ENCODE results near the gene TTC31.
"Not testable (repeated sequence)": the region's sequence is repeated elsewhere in the genome, so short reads cannot be mapped to it uniquely, and the experiment has no call there.

The TTC31 gene

DNA sequence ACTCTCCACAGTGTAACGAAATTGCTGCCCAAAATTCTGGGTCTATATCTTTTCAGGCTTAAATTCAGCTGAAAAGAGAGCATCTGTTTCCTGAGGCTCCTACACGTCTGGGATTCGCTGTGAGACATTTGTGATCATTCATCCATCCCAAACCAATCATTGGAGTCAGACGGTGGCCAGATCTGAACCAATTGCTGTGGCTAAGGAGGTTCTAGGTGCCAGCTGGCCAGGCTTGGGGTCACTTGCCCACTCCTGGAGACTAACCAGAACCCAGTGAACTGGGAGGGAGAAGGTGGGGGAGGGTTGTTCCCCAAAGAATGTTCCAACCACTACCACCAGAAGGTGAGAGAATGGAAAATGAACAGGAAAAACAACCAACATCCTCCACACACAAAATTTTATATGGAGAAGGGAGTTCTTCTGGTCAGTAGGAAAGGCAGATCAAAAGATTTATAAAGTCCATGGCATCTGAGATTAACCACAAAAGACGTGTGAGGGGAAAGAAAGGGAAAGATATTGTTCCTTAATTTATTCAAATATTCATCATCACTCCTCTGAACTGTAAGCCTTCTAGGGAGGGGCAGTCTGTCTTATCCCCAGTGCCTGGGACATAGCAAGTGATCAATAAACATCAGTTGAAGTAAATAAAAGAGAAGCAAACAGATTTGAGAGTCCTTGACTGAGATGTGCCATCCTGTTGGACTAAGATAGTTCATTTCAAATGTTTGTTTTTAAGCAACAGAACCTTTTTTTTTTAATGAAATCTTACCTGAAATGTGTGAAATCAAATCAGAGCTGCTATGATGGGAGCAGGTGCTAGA, 38.2 kb upstream of the TTC31 start:
- no peak for DNase-seq
- TF ChIP-seq GATA1 (IDR thresholded peaks at IDR 0.05; ENCODE audit: low read depth, low read length): no peak
- no peak for TF ChIP-seq POLR2A (IDR thresholded peaks at IDR 0.05; ENCODE audit: low read length)

DNA sequence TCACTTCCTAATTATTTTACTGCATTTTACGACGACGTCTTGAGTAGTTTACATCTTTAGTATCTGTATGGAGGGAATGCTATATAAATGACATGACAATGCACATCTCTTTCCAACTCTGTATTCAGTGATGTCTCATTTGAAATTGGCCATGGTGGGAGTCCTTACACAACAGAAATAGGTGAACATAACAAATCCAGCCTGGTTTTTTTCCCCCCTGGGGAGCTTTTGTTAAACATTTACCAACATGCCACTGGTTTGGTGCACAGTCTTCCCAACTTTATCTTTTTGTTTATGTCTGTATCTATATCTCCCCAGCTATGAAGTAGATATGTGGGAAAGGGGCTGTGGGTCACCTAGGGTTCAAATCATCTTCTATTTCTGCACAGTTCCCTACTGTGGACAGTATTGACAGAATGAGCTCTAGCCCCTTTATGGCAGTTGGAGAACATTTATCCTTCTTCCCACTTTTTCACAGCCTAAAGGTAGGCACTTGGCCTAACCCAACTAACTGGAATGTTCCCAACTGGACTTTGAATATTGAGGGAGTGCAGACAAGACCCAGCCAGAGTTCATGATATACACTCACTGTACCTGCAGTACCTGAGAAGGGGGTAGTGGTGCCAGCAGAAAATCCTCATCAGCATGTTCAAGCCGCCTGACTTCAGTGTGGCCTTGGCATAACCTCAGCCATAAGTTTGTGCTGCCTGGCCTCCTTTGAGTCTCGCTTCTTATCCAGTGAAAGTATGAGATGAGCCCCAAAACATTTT, 35.5 kb upstream of the TTC31 start:
- TF ChIP-seq GATA1 (IDR thresholded peaks at IDR 0.05; ENCODE audit: low read depth, low read length): no peak
- no peak for DNase-seq

DNA sequence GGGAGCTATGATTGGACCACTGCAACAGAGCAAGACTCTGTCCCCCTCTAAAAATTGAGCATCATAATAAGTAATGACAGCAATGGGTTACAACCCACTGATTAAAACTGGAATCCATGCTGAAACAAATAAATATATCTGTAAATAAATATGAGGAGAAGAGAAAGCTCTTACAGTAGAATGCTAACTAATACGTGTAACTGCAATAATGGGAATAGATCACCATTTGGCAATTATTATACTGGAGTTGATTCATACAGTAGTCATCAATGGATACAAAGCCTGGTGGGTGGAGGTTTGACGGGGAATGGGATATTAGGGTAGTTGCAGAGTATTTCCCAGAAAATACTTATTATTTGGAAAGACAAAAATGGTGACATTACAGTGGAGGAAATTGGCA, 34.1 kb upstream of the TTC31 start:
- TF ChIP-seq POLR2A (IDR thresholded peaks at IDR 0.05; ENCODE audit: low read length) (no peak), GATA1 (IDR thresholded peaks at IDR 0.05; ENCODE audit: low read depth, low read length) (no peak)
- DNase-seq: no peak

DNA sequence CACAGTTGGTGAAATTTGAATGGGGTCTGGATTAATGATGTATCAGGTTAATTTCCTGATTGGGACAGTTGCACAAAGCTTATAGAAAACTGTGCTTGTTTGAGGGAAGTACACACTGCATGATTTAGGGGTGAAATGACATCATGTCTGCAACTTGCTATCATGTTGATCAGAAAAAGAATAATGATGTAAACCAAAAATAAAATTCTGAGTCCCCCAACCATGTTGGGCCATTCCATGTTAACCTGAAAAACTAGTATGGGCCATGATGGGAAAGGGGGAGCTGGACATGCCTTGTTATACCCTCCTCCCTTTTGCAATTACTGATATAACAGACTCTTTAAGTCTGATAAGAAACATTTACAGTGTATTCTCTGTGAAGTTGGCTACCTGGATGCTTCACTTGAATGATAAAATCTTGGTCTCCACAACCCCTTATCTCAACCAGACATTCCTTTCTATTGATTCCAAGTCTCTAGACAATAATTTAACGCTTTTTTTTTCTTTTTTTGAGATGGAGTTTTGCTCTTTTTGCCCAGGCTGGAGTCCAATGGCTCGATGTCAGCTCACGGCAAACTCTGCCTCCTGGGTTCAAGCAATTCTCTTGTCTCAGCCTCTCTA, 32.2 kb upstream of the TTC31 start:
- DNase-seq: no peak
- TF ChIP-seq POLR2A (IDR thresholded peaks at IDR 0.05; ENCODE audit: low read length) (no peak), GATA1 (IDR thresholded peaks at IDR 0.05; ENCODE audit: low read depth, low read length) (no peak)

DNA sequence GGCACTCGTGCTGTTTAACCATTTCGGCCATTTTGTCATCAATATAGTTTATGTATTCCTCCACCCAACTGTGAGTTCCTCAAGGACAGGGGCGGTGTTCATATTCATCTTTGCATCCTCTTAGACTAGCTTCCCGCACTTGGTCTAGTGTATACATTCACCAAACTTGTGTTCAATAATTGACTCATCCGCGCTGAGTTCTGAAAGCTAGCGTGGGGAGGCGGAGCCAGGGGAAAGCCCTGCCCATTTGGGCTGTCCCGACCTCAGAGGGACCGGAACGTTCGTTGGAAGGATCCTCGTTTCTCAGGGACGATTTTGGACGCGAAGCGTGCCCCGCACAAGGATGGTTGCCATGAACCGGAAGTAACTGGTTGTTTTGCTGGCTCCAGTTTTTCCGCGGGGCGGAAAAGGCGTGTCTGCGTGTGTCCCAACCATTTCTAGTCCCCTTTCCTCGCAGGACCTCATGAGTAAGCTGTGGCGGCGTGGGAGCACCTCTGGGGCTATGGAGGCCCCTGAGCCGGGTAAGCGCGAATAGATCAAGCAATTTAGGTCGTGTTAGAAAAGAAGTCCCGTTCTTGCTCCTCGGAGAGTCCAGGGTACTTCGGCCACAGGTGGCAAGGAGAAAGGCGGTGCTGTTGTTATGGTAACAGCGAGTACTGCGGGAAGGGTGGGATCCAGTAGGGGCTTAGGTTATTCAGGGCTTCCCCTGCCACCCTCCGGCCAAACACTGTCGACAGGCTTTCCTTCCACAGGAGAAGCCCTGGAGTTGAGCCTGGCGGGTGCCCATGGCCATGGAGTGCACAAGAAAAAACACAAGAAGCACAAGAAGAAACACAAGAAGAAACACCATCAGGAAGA, 28.0 kb upstream of the TTC31 start, which contains the start of gene INO80B:
Gene INO80B, plus strand, starts transcription at position 434 of the 858 bp plus-strand sequence. Its CDS starts 30 bp downstream, at position 464.
- peak; percentile 99 for DNase-seq
- TF ChIP-seq POLR2A (IDR thresholded peaks at IDR 0.05; ENCODE audit: low read length) (peak; percentile 70), GATA1 (IDR thresholded peaks at IDR 0.05; ENCODE audit: low read depth, low read length) (no peak)

DNA sequence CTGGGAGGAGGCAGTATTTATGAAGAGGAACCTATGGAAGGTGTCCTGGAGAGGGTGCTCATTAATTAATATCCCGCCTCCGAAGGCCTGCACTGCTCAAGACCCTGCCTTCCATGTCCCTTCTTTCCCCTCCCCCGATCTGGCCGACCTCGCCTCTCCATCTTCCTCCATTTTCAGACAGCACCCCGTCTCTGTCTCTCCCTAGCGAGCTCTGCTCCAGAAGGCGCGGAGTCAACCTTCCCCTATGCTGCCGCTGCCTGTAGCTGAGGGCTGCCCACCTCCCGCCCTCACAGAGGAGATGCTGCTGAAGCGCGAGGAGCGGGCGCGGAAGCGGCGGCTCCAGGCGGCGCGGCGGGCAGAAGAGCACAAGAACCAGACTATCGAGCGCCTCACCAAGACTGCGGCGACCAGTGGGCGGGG, 25.7 kb upstream of the TTC31 start:
- TF ChIP-seq GATA1 (IDR thresholded peaks at IDR 0.05; ENCODE audit: low read depth, low read length): no peak
- no peak for TF ChIP-seq POLR2A (IDR thresholded peaks at IDR 0.05; ENCODE audit: low read length)
- no peak for DNase-seq

DNA sequence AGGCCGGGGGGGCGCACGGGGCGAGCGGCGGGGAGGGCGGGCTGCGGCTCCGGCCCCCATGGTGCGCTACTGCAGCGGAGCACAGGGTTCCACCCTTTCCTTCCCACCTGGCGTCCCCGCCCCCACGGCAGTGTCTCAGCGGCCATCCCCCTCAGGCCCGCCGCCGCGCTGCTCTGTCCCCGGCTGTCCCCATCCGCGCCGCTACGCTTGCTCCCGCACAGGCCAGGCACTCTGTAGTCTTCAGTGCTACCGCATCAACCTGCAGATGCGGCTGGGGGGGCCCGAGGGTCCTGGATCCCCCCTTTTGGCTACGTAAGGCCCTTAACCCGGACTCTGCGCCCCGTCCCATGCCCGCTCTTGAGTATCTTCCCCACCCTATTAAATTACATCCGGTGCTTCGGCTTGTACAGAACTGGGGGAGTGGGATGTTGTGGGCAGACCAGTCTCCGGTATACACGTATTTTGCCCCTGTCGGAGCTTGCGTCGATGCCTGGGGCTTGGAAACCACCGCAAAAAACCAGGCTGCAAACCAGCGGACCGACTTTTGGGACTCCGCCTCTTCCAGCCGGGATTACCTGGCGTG, 25.2 kb upstream of the TTC31 start:
- DNase-seq: peak; percentile 81 to 83
- TF ChIP-seq GATA1 (IDR thresholded peaks at IDR 0.05; ENCODE audit: low read depth, low read length) (no peak), POLR2A (IDR thresholded peaks at IDR 0.05; ENCODE audit: low read length) (no peak)

DNA sequence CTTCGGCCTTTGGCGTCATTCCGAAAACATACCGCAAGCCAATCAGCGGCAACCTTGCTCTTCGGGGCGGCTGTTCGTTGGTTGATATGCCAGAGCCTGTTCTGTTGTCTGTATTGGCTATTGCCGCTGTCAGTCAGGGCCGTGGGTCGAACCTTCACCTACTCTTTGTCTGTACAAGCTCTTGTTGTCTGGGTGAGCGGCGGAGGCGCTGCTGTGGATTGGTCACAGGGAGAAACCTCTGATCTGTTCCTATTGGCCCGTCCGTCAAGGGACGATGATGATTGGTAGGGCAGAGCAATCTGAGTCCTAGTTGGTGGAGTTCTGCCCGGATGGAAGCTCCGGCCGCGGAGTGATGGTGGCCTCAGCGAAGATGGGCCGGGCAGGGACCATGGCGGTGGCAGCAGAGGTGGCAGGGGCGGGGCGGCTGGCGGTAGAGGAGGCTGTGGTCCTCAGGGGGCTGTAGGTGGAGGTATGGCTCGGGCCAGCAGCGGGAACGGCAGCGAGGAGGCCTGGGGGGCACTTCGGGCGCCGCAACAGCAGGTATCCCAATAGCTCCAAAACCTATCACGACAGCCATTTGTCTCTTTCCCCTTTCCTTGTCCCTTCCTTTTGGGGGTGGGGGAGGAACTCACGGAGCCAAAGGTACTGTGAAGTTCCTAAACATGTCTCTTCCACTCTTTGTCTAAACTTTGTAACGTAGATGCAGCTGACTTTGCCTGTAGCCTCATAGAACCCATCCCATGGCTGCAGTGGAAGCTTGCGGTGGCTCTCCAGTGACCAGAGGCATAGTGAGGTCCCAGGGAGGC, 24.5 kb upstream of the TTC31 start, which contains the start of gene WBP1:
Gene WBP1, plus strand, starts transcription at position 307 of the 806 bp plus-strand sequence. Its CDS starts 165 bp downstream, at position 472.
- DNase-seq: peak; percentile 99 to 100
- TF ChIP-seq POLR2A (IDR thresholded peaks at IDR 0.05; ENCODE audit: low read length) (peak; percentile 88), GATA1 (IDR thresholded peaks at IDR 0.05; ENCODE audit: low read depth, low read length) (no peak)

DNA sequence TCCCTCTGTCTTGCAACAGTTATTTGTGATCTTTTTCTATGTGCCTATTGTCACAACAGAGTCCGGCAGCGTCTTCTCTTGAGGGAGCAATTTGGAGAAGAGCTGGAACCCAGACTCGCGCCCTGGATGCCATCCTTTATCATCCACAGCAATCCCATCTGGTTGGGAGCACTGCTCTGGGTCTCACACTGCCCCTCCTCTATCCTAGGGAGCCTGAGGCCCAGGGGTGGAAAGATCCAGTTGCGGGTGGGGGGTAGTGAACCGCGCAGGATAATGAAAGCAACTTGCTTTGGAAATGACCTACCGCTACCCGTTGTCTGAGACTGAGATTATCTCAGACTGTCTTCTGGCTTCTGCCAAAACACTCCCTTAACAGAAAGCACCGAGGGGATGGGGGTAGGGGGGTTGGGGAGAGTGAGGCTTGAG, 23.9 kb upstream of the TTC31 start:
- no peak for TF ChIP-seq GATA1 (IDR thresholded peaks at IDR 0.05; ENCODE audit: low read depth, low read length)
- TF ChIP-seq POLR2A (IDR thresholded peaks at IDR 0.05; ENCODE audit: low read length): no peak
- DNase-seq: no peak

DNA sequence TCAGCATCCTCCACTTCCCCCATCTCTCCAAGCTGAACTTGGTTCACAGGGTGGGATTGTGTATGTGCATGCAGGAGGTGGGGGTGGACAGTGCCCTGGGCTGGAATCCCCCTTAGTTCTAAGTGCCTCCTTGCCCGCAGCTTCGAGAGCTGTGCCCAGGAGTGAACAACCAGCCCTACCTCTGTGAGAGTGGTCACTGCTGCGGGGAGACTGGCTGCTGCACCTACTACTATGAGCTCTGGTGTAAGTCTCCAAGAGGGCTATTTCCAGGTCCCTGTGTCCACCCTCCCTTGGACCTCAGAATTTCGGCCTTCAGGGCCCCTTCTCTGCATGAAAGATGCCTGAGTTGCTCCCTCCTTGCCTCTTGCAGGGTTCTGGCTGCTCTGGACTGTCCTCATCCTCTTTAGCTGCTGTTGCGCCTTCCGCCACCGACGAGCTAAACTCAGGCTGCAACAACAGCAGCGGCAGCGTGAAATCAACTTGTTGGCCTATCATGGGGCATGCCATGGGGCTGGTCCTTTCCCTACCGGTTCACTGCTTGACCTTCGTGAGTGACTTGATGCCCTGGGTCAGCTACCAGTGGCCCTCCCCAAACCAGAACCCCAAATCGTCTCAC, 23.3 kb upstream of the TTC31 start:
- not testable (repeated sequence) for DNase-seq

DNA sequence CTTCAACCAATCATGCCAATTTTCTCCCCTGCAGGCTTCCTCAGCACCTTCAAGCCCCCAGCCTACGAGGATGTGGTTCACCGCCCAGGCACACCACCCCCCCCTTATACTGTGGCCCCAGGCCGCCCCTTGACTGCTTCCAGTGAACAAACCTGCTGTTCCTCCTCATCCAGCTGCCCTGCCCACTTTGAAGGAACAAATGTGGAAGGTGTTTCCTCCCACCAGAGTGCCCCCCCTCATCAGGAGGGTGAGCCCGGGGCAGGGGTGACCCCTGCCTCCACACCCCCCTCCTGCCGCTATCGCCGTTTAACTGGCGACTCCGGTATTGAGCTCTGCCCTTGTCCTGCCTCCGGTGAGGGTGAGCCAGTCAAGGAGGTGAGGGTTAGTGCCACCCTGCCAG, 22.7 kb upstream of the TTC31 start:
- DNase-seq: not testable (repeated sequence)
